Stimulated activated CD8-positive, alpha-beta memory T cell treated with anti-CD3 and anti-CD28 coated beads, Interleukin-4, amount 100 ng/mL, for 4 hours (primary cell): ENCODE data around the gene UBL4B.

Source experiments
- DNase-seq, 2 donors: peaks; one replicate each; pipeline ENCODE4 v3.0.0-alpha.2; 2020; ENCODE audit warnings: low read depth in 2 of 2, low spot score in 1 of 2

The UBL4B gene

DNA sequence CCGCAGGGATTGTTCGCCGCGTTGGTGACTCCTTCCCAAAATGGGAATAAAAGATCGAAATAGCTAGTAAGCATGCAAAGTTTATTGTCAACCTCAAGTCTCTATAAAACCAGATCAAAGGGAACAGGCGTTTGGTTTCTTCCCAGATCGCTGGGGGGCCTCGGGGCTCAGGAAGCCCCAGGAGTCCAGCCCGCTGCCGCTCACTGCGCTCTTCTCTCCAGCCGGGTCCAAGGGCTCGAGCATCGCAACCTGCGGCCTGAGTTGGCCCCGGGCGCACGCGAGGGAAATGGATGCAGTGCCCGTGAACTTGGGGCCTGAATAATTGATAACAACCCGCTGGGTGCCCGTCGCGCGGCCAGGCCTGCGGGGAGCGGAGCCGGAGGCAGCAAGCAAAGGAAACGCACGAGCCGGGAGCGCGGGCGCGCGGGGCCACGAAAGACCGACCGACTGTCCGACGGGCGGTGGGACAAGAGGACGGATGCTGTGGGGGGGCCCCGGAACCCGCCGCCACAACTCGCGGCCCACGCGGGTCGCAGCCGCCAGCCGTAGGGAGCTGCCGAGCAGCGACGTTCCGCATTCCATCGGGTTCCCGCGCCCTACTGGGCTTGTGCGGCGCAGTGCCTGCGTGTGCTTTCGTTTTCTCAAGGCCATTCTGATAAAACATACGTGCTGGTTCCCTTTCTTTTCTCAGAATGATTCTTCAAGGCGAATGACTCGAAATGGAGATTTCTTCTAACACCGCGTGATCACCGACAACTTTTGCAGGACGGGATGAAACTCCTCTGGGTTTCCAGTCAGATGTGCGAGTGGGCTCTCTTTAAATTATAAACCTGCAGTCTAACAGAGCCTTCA, 27.8 kb upstream of the UBL4B start:
- DNase-seq, result no peak

DNA sequence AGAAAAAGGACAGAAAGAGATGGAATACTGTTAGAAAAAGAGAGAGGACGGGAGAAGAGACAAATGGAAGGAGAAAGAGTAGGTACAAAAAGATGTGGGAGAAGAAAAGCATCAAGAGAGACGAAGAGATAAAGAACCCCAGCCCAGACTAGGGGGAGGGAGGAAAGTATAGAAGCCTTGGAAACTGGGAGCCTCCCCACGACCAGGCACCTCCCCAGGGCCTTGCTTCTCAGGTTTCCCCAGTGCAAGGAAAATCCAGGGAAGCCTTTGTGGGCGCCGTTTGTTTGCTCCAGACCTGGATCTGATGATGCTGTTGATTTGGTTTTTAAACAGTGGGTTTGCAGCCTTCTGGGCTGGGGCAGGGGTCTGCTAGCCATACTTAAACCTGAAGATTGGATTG, 26.6 kb upstream of the UBL4B start:
- no peak for DNase-seq

DNA sequence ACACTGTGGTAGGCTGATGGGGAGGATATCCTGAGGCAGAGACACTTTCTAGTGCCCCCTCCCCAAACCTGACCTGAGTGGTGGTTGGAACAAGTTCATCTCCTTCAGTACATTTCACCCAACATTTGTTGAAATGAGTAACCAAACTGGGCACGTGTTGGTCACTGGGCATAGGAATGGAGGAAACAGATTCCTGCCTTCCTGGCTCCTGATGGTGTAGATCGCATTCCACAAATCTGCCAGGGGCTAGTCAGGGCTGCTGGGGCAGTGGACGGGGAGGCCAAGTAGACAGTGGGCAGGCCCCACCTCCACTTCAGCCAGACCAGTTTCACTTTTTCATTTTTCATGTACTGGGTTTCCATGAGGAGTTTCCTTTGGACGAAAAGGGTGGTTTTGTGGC, 25.3 kb upstream of the UBL4B start:
- no peak for DNase-seq

DNA sequence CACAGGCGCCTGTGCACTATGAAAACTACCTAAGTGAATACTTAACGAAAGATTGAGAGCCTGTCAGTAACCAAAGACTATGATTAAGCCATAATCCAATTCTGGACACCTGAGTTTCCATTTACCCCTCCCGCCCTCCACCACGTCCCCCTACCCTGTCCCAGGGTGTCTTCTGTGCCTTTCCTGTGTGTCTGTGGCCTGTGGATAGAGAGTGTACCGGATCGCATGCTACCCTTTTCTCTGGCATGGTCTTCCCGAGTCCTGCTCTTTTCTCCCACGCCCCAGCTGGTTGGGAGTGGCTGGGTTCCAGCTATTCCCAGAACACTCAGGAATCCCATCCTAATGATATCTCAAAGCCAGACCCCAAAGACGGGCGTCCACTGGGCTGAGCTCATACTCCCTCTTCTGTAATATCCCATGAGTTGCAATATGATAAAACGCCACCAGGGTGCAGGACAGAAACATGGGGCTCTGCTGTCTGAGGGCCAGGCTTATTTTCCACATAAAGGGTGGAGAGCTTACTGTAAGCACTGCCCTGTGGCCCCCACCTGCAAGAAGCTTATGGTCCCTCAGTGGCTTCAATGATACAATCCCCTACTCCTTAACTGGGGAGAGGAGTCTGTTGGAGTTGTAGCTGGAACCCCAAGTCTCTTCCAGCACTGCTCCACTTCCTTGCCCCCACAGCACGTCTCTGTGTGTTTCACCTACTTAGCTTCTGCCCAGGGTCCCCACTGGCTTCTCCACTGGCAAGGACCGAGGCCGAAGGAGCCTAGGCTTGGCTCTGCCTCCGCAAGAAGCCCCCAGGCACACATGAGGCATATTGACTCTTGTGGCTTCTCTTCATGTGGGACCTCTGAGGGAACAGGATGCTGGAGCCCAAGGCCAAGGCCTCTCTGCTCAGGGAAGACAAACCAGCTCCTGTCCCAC, 24.2 kb upstream of the UBL4B start:
- no peak for DNase-seq

DNA sequence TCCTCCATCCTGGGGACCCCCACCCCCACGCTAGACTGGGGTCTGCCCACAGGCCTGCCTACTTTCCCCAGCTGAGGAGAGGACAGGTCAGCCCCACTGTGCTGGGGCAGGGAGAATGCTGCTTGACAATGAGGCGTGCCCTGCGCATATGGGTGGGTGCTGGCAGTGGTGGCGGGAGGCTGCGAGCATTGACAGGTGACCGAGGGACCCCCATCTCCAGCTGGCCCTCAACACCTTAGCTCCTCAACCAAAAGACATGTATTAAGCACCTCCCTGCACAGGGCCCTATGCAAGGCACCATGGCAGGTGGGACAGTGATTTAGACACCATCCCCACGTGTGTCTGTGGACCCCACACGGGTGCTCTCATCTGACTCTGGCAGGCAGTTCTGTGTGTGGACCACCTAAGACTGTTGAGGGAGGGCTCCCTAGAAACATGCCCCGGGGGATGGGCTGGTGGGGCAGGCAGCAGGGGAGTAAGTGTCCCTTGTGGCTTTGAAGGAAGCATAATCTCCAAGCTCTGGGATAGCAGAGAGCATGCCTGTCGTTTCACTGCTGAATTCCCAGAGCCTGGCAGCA, 23.4 kb upstream of the UBL4B start:
- DNase-seq, result no peak

DNA sequence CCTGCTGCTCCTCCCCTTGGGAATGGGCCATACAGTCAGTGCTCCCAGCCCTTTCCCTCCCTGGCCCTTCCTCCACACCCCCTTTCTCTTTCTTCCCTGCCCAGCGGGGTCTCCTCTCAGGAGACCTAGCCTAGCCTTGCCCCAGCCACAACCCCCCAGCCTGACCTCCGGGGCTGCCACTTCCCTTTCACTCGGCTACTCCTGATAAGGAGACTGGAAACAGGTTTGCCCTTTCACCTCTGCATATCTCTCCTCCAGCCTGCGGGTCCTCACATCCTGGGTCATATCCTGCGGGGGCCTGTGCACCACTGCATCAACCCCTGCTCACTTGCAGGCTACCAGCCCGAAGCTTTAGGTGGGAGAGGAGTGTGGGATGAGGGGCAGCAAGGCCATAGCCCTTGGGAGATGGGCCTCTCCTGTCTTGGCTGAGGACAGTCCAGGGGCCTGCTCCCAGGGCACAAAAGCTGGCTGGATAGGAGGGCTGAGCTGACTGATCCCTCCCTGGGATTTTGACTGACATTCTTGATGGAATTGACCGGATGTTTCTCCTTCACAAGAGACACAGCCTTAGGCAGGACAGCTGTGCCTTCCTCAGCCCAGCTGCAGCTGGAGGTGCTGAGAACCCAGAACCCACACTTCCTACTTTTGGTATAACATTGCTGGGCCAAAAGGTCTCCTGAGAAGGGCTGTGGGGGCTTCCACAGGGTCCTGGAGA, 22.5 kb upstream of the UBL4B start:
- no peak for DNase-seq

DNA sequence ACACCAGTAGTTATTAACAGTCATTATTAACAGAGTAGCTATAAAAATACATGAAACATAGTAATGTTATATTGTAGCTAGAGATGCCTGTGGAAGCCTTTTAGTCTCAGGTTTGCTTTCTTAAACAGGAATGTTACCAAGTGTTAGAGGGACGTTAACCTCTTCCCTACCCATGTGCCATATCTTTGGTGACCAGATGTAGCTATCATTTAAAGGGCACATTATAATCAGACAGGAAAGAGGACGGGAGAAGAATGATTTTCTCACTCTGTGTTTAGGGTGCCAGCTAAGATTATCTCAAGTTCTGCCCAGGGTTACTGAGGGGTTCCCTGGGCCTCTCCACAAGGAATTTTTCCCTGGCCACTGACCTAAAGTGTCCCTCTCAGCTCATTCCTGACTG, 20.9 kb upstream of the UBL4B start:
- DNase-seq, result no peak

DNA sequence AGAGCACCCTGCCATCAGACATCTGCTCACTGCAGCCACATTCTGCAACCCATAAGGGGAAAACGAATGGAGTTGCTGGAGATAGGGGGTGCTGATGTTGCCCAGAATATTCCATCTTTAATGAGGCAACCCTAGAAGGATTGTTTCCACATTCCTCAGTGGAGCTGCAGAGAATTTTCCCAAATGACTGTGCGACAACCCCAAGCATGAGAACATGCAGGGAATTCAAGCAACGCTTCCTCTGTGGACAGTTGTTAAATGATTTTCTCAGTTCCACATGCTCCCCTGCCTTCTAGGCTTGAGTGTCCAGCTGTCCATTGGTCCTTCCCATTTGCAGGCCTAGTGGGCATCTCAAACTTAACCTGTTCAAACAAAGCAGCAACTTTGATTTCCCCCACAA, 20.5 kb upstream of the UBL4B start:
- no peak for DNase-seq

DNA sequence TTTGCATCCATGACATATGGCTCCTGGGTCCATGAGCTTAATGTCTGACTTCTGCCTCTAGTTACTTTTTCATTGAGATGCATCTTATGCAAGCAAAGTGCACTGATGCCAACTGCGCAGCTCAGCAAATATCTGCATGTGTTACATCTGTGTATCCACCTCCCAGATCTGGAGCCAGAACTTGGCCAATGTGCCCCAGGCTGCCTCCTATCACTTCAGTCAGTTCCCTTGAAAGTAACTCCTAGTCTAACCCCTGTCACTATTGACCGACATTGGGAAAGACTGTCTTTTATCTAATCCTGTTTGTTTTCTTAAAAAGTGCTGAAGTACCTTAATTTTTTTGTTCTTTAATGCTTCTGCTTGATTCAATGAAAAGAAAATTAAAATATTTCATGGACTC, 19.3 kb upstream of the UBL4B start:
- DNase-seq, result no peak

DNA sequence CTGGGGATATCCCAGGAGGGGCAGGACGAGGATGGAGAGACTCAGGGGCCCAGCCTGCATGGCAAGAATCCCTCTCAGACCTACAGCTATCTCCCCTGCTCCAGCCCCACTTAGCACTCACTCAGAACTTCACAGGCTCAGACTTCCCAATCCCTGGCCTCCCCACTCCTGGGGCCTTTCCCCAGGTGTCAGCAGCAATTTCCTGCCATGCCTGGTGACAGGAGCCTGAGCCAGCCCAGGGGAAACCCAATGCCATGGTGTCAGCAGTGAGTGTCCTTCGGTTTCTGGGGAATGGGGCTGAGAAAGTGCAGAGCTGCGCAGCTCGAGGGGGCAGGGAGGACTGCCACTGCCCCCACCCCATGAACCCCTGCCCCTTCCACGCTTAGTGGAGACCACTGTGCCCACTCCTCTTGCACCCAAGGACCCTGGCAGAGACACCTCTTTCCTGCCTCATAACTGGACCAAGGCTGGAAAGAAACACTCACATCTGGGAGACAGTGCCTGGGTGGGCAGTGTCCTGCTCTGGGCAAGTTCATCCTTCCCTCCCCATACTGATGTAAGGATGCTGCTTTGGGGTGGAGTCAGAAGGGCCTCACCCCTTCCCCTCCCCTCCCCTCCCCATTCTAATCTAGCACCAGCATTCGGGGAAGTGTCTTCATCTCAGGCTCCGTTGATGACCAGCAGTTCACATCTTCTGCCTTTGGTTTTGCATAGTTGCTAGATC, 17.1 kb upstream of the UBL4B start:
- no peak for DNase-seq

DNA sequence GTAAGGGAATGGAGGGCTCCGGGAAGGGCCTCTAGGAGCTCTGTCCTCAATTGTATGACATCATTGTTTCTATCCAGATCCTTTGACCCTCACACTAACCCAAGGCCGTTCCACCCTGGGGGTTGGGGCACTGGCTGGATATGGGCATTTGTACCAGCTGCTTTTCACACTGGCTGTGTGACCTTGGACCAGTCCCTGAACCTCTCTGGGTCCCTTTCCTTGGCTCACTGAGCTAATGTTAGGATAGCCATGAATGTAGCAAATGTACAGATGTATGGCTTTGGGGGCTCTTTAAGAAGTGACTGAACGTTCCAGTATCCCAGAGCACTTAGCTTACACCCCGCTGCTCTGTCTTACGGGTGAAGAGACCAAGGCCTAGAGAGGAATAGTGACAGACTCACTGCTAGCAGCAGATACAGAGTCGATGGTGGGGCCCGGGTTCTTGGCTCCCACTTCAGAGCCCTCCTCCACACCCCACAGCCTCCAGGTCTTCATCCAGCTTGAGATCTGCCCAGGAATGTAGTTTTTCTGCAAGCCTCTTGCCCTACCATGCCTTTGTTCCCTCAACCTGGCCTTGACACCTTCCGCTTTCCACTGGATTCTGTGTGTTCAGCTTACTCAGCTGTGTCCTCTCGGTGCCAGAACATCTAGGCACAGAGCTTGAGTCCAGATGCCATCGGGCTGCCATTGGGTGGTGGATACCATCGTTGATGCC, 14.6 kb upstream of the UBL4B start:
- DNase-seq, result no peak

DNA sequence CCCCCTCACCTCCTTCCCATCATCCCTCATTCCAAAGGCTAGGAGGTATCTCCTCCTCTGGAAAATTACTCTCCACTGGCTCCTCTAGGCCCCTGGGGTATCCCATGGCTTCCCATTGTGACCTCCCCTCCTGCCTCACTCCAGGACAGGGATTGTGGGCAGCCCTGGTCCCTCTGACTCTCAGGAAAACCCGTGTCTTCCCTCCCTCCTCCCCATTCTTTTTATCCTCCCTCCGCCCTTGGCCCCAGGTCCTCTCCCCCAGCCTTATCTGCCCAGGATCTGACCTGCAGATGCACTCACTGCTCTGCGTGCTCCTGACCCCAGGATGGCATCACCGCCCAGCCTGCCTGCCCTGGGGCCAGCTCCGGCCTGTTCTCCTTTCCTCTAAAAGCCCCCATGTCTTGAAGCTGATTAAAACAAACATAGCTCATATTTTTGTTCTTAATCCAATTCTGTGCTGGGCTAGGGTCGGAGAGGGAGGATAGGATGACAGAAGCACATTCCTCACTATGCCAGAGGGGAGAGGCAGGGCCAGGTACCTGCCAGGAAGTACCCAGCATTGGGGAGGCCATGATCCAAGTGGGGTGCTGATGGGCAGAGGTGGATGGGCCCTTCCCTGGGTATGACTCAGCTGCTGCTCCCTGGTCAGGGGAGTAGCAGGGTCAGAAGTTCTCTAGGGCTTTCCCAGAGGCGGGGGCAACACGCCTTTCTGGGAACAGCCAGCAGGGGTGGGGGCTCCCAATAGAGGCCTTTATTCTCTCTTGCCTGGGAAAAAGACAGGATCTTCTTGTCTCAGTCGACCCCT, 13.8 kb upstream of the UBL4B start:
- DNase-seq, result no peak

DNA sequence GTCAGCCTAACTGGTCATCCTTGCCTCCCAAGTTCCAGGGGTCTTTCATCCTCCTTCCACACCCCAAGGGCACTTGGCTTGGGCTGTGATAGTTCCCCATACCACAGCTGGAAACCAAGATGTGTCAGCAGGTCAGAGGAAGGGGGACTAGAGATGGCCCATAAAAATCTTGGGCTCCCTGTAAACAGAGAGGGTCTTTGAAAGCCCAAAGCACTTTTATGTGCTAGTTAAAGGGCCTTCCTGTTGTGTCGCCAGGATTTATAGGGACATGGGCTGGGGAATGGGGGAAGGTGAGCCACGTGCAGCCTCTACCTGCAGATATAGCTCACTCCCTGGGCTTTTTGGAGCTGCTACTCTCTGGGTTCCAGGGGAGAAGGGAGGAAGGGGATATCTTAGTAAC, 11.9 kb upstream of the UBL4B start:
- no peak for DNase-seq

DNA sequence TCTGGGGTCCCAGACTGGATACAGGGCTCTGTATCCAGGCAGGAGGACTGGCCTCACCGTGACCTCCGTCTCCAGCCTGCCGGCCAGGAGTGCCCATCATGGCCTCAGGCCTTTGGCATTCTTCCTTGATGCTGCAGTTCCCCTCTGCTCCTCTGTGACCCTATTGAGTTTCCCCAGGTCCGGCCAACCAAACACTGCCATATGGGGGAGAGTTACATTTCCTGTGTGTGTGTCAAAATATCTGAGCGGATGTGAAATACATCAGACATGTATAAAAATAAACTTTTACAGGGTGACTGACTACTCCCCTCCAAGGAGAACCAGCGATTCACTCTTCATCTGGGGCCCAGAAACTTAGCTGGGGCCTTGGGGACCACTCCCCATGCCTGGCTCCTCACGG, 10.2 kb upstream of the UBL4B start:
- no peak for DNase-seq

DNA sequence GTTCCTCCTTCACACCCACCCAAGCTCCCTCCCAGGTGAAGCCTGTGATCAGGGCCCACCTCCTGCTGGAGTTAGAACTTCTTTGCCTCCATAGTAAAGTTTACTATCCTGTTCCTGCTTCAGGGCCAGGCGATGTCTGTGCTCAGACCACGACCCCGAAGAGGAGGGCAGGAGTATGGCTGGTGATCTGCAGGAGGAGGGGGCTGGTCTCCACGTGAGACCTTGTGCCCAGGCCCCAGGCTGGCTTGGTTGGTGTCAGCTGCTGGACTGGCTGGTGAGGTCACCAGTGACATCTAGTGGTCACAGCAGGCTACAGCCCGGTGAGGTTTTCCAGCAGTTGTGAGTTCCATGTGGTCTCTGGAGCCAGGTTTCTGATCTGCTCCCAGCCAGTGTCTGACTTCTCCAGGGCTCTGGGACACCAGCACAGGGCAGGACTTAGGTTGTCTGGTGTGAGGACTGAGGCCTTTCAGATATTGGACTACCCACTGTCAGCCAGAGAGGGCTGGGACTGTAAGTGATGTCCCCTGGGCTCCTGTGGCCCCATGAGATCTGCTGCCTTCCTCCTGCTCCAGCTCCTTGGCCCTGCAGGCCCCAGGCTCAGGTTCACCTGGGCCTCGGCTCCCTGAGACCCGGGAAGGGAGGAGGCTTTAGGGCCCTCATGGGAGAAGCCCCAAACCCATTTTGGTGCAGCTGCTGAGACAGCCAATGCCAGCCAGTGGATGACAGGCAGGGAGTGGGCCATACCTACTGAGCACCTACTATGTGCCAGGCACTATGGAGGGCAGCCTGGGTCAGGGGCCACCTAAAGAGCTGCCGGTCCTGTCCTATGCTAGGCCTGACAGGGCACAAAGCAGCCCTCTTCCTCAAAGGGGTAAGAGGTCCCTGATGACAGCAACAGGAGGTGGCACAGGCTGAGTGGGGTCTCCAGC, 6.0 kb upstream of the UBL4B start:
- DNase-seq, result no peak

DNA sequence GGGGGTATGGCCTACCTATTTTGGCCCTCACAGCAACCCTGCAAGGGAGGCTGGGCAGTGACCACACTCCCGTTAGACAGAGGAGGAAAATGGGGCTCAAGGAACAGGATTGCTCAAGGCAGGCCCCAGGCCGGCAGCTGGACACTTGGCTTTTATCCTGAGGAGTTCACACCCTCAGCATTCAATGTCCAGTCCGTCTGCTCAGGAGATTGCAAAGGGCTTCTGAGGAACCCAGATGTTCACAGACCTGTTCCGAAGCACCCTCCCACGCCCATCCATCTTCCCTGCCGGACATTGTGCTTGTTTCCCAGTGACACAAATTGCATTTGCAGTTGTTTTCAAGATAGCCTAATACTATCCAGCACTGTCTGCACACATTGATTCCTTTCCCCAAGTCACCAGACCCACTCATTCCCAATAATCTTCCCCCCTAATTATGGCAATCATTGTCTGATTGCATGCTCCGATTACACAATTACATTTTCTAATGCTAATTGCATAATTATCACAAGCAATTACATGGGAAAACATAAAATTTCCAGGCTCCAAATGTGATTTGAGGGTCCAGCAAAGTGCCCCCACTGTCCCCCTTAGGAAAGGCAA, 4.3 kb upstream of the UBL4B start:
- no peak for DNase-seq

DNA sequence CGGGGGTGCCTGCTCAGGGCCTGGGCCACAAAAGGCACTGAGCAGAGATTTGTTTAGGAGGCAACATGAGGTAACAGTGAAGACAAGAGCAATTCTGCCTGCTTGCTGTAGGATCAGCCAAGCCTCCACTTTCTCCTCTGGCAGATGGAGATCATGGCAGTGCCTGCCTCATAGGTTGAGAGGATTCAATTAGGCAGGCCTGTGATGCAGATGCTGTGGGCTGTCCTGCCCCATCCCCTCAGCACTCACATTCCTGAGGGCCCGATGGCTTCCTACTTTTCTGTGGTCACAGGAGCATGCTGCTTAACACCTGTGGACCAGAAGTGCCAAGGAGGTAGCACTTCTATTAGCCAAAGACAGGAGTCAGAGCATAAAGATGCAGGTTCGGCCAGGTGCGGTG, 1.2 kb upstream of the UBL4B start:
- no peak for DNase-seq

DNA sequence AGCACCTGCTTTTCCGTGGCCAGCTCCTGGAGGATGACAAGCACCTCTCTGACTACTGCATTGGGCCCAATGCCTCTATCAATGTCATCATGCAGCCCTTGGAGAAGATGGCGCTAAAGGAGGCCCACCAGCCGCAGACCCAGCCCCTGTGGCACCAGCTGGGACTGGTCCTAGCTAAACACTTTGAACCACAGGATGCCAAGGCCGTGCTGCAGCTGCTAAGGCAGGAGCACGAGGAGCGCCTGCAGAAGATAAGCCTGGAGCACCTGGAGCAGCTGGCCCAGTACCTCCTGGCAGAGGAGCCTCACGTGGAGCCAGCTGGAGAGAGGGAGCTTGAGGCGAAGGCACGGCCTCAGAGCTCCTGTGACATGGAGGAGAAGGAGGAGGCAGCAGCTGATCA, 413 bp downstream of the UBL4B start:
- no peak for DNase-seq
